Stimulated activated CD8-positive, alpha-beta memory T cell treated with anti-CD3 and anti-CD28 coated beads, Interleukin-4, amount 100 ng/mL, for 48 hours (primary cell): ENCODE measurements around the gene NT5C.
"Not testable (repeated sequence)": the region's sequence is repeated elsewhere in the genome, so short reads cannot be mapped to it uniquely, and the experiment has no call there.

Source experiments
- DNase-seq: peaks from one replicate; pipeline ENCODE4 v3.0.0-alpha.2; 2020

Gene NT5C

GRCh38 chr17:75131278-75132017, at the start of gene NT5C:
Gene NT5C (minus strand): TSS chr17:75131742. CDS start chr17:75131707, 35 bp downstream.
- DNase-seq: peak; percentile 85

GRCh38 chr17:75181110-75181509, 49.6 kb upstream of the NT5C start:
- no peak for DNase-seq

- no peak for DNase-seq
These were observed 46.9 kb upstream of the NT5C start for GRCh38 chr17:75178453-75178852.

- no peak for DNase-seq
These were observed 45.1 kb upstream of the NT5C start for GRCh38 chr17:75176625-75177024.

GRCh38 chr17:75174996-75175395, 43.5 kb upstream of the NT5C start:
- DNase-seq: no peak

GRCh38 chr17:75173526-75173925, 42.0 kb upstream of the NT5C start:
- DNase-seq: no peak

- DNase-seq: no peak
These were observed 37.5 kb upstream of the NT5C start for GRCh38 chr17:75168998-75169397.

GRCh38 chr17:75164606-75165005, 33.1 kb upstream of the NT5C start:
- not testable (repeated sequence) for DNase-seq

- no peak for DNase-seq
These were observed 31.5 kb upstream of the NT5C start for GRCh38 chr17:75163074-75163473.

GRCh38 chr17:75160211-75160610, 28.7 kb upstream of the NT5C start:
- DNase-seq: no peak

- no peak for DNase-seq
These were observed 27.9 kb upstream of the NT5C start for GRCh38 chr17:75159196-75160031.

- not testable (repeated sequence) for DNase-seq
These were observed 26.9 kb upstream of the NT5C start for GRCh38 chr17:75158480-75158879.

GRCh38 chr17:75155191-75155601, 23.7 kb upstream of the NT5C start:
- no peak for DNase-seq

- peak; percentile 97 for DNase-seq
These were observed 22.9 kb upstream of the NT5C start, which contains the start of gene JPT1 for GRCh38 chr17:75154195-75155106. Gene JPT1 (minus strand): TSS chr17:75154512. CDS start chr17:75154397, 115 bp downstream.

GRCh38 chr17:75153780-75154194, 22.2 kb upstream of the NT5C start:
- peak; percentile 51 for DNase-seq

- peak; percentile 47 for DNase-seq
These were observed 21.6 kb upstream of the NT5C start for GRCh38 chr17:75152922-75153779.

GRCh38 chr17:75152523-75152921, 21.0 kb upstream of the NT5C start:
- no peak for DNase-seq

GRCh38 chr17:75151930-75152329, 20.4 kb upstream of the NT5C start:
- no peak for DNase-seq

- DNase-seq: no peak
These were observed 16.5 kb upstream of the NT5C start for GRCh38 chr17:75147878-75148546.

GRCh38 chr17:75146592-75146991, 15.1 kb upstream of the NT5C start:
- DNase-seq: no peak

- no peak for DNase-seq
These were observed 13.4 kb upstream of the NT5C start for GRCh38 chr17:75144816-75145512.
